Omental fat pad (tissue), 4 donors: Measurements from ENCODE around the gene SMARCD3. TPM values are rescaled to one million over a fixed set of nuclear protein-coding genes. Genes with fewer than 3 reads are reported as not detected.

Source experiments
- ATAC-seq: fragments of 150-250 bp; one replicate; pipeline ENCODE4 v1.9.1; 2016; ENCODE audit warnings: mild to moderate bottlenecking, moderate library complexity; ENCODE audit not compliant: low FRiP score
- DNase-seq: peaks from one replicate; pipeline ENCODE4 v3.0.0-alpha.2; 2019; ENCODE audit warnings: low spot score
- CTCF ChIP-seq, 3 donors: fragments of 450-650 bp; IDR thresholded peaks; one replicate each; pipeline ENCODE4 v1.5.1; 2016 to 2017; ENCODE audit warnings: antibody characterized with exemption in 3 of 3, mild to moderate bottlenecking in 3 of 3, moderate library complexity in 2 of 3
- total RNA-seq, 4 donors: library from RNA; depleted of rRNA; stranded (reverse); fragments of >200 nt; gene quantifications; one replicate each; pipeline ENCODE4 v1.1.0, GENCODE V29; 2016

The SMARCD3 gene
- total RNA-seq, 4 donors from 2014 or later = 19.7 to 57.5 (median 31.2) TPM

- no peak for TF ChIP-seq CTCF (IDR thresholded peaks at IDR 0.05)
- no peak for DNase-seq
- no peak for ATAC-seq
Measured at GRCh38 chr7:151201344-151201743, 47.1 kb downstream of the SMARCD3 start.

GRCh38 chr7:151198945-151199848, 49.3 kb downstream of the SMARCD3 start:
- TF ChIP-seq CTCF (IDR thresholded peaks at IDR 0.05) = no peak
- ATAC-seq (no peak), DNase-seq (no peak)

GRCh38 chr7:151197932-151198331, 50.6 kb downstream of the SMARCD3 start:
- no peak for TF ChIP-seq CTCF (IDR thresholded peaks at IDR 0.05)
- ATAC-seq = no peak
- DNase-seq = no peak

GRCh38 chr7:151195616-151196450, 52.7 kb downstream of the SMARCD3 start:
- TF ChIP-seq CTCF (IDR thresholded peaks at IDR 0.05) = no peak
- no peak for DNase-seq
- ATAC-seq = no peak

GRCh38 chr7:151194188-151194587, 54.3 kb downstream of the SMARCD3 start:
- ATAC-seq (no peak), DNase-seq (no peak)
- no peak for TF ChIP-seq CTCF (IDR thresholded peaks at IDR 0.05)

- no peak for TF ChIP-seq CTCF (IDR thresholded peaks at IDR 0.05)
- DNase-seq (no peak), ATAC-seq (no peak)
Measured at GRCh38 chr7:151193203-151193978, 55.1 kb downstream of the SMARCD3 start.
